ELF-1 (cell line): ENCODE results near the gene SYTL2.

Experiments used
- DNase-seq: peaks from one replicate; pipeline ENCODE4 v3.0.0-alpha.2; 2016; ENCODE audit warnings: low read depth, low spot score

SYTL2 gene

DNA sequence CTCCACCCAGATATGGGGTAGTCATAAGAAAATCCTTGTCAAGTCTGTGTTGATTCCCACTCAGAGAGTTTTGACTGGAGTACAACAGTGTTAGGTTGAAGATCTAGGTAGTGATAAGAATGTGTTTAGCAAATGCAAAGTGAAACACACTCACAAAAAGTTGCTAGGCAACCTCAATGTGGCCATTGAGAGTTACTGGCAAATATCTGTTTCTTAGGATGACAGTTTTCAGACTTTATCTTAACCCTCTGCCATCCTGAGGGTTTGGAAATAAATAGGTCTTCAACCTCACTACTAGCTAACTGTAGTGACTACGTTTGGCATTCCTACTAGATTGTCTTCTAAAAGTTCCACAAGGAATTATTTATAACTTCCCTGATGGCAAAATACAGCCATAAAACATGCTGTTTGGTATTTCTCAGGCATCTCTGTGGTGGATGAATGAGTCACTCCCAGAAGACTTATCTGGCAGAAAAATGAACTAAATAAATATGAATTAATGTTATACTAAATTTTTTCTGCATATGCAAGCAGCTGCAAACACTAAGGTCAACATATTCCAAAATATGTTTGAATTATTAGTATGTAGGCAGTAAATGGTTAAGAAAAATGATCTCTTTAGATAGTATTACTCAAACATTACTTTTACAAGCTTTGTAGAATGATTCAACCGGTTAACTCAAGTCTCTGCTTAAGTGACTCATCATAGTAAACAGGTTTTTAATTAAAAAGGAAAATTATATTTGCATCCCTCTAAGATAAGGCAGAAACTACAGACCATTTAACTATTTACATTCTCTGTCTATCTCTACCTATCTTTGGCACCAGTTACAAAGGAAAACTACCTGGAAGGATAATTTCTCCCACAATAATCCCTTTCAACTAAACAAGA lies 17.1 kb upstream of the SYTL2 start:
- no peak for DNase-seq

DNA sequence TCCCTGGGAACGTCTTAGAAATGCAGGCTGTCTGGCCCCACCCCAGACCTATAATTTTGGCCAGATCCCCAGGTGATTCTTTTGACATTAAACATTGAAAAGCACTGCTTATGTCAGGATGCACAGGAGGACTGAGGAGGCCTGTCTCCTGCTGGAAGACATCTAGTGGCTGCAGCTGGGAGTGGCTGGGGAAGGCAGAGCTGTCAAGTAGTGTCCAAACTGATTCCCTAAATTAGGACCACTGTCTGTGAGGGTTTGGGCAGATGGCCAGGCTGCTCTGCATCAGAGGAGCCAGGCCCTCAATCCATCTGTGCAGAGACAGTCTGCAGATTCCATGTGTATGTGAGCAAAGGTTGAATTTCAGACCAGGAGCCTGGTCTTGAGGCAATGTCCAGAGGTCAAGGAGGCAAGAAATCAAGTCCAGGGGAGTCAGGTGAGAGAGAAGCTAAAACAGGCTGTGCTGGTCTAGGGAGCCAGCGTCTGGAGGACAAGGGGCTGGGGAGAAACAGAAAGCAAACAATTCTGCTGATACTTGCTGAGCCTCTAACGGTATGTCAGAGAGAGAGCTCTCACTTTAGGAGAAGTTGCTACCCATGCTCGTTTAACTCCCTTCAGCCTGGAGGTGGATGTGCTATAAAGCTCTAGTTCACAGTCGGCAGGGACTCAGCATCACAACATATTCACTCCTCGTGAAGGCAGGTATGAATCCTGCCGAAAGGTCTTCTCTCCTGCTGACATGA lies 15.3 kb upstream of the SYTL2 start:
- DNase-seq: peak; percentile 32

DNA sequence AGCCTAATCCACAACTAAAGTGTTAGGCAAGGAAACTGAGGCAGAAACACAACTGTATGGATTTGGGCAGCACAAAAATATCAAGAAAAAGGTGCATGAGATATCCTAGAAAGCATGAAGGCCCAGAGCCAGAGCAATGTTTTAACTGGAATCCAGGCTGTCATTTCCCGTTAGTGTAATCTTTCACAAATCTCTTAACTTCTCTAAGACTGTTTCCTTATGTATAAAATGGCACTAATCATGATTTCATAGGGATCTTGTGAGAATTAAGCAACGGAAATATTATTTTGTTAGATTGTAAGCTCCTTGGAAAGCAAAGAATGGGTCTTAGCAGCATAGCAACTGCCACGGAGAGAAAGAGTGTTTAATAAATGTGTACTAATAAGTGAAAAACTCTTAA lies 14.7 kb upstream of the SYTL2 start:
- no peak for DNase-seq

DNA sequence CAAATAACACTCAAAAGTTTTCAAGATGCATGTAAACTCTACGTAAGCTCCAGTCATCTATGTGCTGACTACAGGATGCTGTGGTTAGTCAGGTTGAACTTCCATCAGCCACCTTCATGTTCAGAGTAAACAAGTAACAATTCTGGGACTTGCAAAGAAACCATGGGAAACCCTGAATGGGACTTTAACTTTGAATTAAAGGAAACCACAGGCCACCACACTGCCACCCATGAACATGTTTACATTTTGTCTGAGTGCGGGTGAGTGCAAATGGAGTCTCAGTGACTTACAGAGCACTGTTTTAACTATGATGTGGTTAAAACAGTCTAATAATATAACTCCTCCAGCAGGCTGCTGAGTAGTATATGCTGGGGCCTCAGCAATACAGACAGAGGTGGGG lies 12.9 kb upstream of the SYTL2 start:
- no peak for DNase-seq

DNA sequence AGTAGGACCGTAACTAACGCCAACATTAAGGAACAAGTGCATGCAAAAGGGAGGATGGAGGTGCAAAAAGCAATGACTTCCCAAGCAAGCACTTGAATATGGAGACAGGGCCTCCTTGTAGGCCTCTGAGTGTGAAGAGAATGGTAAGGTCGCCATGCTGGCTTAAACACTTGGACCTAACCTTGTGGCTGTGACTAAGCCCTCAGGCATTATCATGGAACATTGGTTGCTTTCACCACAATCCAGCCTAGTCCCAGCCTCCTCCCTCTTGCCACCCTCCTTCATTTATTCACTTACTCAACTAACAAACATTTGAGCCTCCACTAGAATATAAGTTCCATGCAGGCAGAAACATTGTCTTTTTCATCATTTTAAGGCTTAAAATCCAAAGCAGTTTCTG lies 11.9 kb upstream of the SYTL2 start:
- no peak for DNase-seq

DNA sequence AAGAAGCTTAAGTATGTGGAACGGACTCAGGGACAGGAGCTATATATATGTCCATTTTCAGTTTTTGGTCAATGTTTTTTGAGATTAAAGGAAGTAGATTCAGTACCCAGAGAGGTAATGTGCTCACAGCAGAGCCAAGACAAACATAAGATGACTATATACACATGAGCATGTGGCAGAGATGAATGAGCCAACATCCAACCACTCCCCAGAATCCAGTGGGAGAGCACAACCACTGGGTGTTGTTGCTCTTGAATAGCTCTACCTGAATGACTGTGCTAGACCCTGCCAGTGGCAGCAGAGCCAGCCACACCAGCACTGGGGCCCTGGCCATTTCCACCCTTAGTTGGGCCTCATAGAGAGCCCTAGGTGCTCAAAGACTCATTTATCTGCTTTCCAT lies 10.7 kb upstream of the SYTL2 start:
- no peak for DNase-seq

DNA sequence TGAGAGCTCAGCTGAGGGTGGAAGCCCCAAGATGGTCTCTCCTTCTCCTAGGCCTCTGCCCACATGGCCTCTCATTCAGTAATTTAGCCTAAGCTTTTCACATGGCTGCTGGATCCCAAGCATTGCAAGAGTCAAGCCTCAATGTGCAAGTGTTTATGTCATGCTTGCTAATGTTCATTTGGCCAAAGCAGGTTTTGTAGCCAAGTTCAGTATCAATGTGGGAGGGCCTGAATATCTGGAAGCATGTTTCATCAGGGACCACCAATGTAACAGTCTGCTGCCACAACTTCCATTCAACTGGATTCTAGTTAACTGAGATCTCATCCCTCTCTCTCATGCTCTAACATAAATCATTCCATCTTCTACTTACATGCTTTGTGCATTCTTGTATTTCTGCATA lies 8.5 kb upstream of the SYTL2 start:
- DNase-seq: no peak

DNA sequence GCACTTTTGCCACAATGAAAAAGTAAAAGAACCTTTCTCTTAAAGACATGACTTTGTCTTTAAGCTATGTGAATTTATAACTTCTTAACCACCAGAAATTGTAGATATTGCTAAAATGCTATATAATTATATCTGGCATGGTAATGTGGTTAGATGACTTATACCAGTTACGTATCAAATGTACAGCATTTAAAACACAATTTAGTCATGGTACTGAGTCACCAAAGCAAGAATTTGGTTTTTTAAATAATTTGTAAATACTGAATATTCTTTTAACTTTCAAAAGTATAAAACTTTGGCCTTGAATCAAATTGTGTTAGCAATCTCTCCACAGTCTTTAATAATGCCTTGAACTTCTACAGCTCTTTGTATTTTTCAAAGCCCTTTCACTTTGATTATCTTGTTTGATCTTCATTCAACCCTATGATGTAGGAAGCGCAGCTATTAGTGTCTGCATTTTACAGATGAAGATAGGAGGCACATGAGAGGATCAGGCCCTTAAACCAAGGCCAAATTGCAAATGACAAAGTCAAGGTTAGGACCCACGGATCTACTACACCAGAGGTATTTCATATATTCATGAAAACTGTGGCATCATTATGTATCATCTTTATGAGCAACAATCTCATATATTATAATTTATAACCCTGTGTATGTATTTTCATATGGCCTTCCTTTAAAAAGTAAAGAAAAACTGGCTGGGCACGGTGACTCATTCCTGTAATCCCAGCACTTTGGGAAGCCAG lies 4.4 kb upstream of the SYTL2 start:
- no peak for DNase-seq

DNA sequence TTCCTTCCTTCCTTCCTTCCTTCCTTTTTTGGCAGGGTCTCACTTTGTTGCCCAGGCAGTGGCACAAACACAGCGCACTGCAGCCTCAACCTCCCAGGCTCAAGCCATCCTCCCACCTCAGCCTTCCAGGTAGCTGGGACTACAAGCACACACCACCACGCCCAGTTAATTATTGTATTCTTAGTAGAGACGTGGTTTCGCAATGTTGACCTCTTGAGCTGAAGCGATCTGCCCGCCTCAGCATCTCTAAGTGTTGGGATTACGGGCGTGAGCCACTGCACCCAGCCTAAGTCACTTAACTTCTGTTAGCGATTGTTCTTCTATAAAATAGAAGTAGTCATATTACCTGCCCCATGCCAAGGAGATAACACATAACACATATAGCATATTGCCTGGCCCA lies 2.8 kb upstream of the SYTL2 start:
- no peak for DNase-seq

DNA sequence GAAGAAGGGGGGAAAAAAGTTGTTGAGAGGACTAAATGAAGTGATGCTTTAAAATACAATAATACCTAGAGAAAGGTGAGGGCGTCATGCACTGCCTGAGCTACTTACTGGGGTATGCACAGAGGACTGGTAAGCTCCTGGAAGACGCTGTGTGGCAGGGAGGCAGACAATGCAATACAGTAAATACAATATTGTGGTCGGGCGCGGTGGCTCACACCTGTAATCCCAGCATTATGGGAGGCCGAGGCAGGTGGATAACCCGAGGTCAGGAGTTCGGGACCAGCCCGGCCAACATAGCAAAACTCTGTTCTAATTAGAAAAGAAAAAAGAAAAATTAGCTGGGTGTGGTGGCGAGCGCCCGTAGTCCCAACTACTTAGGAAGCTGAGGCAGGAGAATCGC lies 683 bp upstream of the SYTL2 start:
- no peak for DNase-seq

DNA sequence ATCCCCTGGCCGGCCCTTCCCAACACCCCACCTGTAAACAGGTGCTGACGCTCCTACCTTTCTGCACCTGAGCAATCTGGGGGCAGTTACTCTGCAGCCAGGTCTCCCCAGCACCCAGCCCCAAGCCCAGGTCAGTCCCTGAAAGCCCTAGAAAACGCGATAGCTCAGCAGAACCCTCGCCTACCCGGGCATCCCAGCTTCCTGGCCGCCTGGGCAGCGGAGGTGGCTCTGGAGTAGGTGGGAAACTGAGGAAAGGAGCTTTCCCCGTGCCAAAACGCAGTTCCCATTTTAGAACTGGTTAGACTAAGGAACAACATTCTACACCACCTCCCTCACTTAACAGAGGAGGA lies 445 bp downstream of the SYTL2 start:
- DNase-seq: no peak

DNA sequence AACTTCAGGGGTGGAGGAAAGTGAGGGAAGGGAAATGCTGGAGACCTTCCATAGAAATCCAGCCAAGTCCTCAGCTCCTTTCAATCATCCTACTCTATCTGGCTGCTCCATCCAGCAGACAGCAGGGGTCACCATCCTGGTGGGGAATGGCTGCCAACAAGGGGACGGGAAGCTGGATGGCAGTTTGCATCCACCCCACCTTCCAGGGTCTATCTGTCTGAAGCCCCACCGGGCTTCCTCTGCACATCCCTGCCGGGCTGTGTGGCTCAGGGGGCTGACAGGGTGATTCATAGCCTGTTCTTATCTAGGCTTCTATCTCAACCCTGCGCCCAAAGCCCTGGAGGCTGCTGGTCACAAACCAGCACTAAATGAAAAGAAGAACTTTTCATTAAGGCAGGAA lies 1.1 kb downstream of the SYTL2 start:
- peak; percentile 86 for DNase-seq

DNA sequence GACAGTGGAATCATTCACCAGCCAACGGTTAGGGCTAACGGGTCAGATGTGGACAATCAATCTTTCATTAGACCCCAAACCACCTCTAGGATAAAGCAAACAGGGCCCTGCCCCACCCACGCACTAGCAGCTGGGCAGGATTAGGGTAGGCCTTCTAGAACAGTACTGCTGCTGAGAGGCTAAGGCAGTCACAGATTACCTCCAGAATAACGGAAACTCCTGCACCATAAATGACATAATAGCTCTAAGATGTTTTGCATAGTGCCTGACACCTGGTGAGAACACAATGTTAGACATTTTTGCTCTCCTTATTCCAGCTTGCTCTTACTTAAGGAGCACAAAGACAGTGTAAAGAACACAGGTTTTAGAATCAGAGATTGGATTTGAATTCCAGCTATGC lies 1.8 kb downstream of the SYTL2 start:
- DNase-seq: no peak

DNA sequence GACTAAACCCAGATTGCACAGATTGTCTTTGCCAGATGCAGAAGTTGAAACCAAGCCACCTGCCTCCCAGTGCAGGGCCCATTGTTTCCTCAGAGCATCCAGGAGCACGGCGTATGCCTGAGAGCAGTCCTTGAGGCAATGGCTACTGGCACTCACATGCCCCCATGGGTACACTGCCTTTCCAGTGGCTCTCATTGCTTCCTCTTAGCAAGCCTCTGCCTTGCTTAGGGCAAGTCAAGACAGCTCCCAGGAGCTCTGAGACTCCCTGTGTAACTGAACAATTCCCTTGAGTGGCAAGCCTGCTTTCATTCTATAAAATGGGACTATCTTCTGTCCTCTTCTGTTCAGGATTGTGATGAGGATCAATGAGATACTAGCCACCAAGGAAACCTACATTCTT lies 4.1 kb downstream of the SYTL2 start:
- DNase-seq: no peak

DNA sequence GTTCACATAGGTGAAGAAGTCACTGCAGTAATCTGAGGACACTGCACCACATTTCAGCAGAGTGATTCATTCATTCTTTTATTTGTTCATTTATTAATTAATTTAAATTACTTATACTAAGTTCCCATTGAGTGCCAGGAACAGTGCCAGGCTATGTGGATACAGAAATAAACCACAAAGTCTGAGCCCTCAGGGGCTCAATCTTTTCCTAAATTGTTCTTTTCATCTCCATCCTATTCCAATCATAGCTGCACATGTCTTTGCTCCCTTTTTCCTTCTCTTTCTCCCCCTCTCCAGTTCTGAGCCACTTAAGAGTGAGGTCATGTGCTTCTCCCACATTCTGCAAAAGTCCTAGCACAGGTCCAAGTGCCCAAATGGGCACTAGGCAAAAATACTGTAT lies 4.9 kb downstream of the SYTL2 start:
- DNase-seq: no peak

DNA sequence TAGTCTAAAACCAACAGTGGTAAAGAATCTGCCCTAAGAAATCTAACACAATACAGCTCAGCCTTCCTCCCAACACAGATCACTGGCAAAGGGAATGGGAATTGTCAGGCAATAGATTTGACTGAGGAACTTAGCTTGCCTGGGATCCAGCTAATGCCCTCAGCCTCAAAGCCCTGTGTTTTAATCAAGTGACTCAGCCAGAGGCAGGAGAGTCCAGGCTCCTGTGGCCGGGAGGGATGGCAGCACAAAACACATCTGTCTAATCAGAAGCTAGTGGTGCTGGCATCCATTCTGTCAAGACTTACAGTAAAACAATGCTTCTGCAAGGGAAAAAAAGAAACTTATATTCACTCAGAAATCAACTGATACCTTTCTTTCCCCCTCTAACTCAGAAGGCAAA lies 5.6 kb downstream of the SYTL2 start:
- DNase-seq: no peak

DNA sequence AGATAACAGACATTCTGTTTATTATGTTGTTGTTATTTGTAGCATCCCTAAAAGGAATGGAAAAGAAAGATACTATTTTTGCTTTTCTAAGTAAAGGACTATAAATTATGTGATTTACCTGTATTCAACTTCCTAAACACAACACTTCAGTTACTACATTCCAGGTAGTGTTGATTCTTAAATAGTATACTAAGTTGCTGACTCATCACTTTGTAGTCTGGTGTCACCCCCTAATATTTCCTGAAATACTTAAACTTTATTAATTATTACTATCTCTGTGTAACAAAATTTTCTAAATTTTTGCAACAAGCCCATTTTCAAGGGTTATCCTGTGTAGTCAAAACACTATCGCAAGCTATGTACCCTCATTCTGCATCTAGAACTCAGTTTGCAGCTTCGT lies 7.0 kb downstream of the SYTL2 start:
- no peak for DNase-seq

DNA sequence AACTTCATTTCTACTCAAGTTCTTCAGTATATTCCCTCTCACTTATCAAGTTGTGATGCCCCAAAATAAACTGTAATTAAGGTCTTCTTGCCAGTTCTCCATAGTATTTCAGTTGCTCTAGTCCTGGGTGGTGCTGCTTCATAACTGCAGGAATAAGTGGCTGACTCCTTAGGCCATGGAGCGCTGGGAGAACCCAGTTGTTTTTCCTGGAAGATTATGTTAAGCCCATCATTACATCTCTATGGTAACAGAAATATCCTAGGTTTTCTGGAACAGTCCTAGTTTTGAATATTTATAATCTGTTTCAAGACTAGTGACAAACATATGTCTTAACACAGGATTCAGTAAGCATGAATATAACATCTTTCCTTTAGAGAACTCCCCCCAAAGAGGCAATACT lies 7.6 kb downstream of the SYTL2 start:
- DNase-seq: no peak

DNA sequence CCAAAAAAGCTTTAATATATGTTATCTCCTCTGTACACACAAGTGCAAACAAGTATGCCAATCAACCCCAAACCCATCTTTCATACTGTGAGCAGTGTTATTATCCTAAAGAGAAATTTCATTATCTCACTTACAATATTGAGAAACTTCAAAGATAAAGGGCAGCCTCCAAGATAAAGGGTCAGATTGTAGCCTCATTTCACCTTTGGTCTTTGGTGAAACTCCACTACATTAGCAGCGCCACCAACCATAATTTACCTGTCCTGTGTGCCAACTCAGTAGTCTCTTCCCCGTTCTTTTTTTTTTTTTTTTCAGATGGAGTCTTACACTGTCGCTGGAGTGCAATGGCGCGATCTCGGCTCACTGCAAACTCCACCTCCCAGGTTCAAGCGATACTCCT lies 9.4 kb downstream of the SYTL2 start:
- no peak for DNase-seq

DNA sequence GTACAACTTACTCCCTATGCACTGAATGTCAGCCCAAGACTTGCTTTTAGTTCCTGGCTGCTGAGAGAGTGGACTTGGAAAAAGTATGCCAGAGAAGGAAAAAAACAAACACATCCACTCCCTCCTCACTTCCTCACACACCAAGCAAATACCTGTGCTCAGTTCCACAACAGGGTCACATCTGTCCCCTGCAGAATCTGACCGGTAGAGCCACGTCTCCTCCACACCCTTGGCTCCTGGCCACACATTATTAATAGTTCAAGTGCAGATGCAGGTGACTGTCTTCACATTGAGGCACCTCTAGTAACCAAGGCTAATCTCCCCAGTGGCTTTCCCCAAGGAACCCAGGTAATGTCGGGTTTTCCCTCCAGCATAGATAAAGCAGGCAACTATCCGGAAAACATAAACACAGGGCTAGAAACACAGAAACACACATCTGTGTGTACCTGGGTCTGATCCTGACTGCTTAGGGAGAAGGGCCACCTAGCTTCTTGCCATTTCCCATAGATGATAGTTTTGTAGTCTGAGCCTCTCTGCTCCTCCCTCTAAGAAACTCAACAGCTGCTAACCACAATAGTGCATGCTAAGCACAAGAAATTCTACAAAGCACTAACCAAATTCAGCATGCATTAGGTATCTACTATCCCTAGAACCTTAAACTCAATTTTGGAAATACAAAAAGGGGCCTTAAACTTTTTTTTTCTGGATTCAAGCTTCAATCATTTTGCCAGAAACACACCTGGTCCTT lies 10.2 kb downstream of the SYTL2 start:
- no peak for DNase-seq

DNA sequence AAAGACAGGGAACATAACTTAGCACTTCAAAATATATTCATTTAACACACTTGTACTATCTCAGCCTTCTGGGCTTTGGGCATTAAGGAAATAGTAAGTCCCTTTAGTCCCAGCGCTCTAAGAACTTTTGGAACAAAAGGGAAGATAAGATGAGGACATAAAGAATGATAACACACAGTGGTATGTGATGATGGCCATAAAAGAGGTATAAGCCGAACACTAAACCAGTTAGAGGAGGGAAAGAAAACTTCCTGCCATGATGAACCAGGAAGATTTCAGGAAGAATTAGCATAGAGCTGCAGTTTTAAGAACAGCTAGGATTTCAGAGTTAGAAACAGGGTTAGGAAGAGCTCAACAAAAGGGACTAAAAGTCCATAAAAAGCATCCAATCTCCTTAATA lies 11.8 kb downstream of the SYTL2 start:
- no peak for DNase-seq

DNA sequence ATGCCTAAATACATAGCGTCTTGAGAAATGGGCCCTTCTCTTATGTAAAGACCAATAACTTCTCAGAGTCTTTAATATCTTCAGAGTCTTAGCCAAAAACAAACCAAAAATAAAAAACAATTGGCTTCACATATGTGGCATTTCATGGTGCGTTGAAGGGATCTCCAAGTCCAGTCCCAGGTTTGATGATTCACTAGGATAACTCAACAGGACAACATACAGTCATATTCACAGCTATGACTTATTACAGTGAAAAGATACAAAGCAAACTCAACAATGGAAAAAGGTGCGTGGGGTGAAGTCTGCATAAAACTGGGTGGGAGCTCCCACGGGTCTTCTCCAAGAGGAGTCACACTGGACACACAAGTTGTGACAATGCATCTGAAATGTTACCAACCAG lies 12.6 kb downstream of the SYTL2 start:
- DNase-seq: no peak
